ENCODE data around the gene EXD3. TPM values are rescaled to one million over a fixed set of nuclear protein-coding genes. Genes with fewer than 3 reads are reported as not detected.

Gene EXD3
- total and polyA plus RNA-seq, 2 of the 13 experiments (the other 11 are each of a cell fraction or from before 2014, with no cell fraction given) = 2.7 to 4.8 TPM

GRCh38 chr9:137409515-137409914 lies 13.4 kb downstream of the EXD3 start (continued):
- no peak for TF ChIP-seq CHD4 (IDR thresholded peaks at IDR 0.05; ENCODE audit: borderline replicate concordance, low read length)

DNA sequence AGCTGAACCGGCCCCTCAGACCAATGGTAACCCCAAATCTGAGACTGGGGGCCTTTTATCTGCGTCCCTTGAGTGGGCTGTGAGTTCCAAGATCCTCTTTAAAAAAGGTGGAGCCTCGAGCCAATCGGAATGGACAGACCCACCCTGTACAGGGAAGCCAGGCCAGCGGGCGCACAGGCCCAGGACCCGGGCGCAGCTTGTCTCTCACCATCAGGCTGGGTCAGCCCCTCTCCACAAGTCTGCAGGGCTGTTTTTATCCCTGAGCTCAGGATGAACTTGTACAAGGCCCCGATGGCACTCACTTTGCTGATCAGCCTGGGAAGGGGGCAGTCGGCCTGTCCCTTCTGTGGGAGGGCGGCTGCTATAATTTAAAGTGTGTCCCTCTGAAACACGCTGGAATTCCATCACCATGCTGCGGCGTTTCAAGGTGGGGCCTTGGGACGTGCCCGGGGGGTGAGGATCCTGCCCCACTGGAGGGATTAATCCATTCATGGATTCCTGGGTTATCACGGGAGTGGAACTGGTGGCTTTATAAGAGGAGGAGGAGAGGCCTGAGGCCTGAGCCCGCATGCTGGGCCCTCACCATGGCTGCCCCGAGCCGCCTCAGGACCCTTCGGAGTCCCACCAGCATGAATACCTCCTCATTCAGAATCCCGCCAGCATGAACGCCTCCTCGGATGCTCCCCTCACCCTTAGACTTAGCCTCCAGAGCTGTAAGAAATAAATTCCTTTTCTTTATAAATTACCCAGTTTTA lies 14.1 kb downstream of the EXD3 start:
- CTCF ChIA-PET (ENCODE audit: low intra/inter-chr PET ratio, low total read pairs) = no interaction called here
- Histone ChIP-seq H3K9me3 (ENCODE audit: low read length) (no peaks in the 10 kb centered on the region), H3K27ac (ENCODE audit: extremely low read length, insufficient read depth, low read length) (no peak overlapping the region), H3K4me3 (replicated peaks in 1 of 3; ENCODE audit: insufficient read depth in 1 of 3, low read depth in 2 of 3, low read length in 3 of 3) (no peak overlapping the region), H3K79me2 (ENCODE audit: insufficient read depth, low read length) (no peaks in the 10 kb centered on the region), H3K36me3 (replicated peaks in 1 of 2; ENCODE audit: control insufficient read depth in 1 of 2, insufficient read depth in 2 of 2, low read length in 2 of 2) (no peaks in the 10 kb centered on the region), H4K20me1 (ENCODE audit: insufficient read depth, low read length) (no peaks in the 10 kb centered on the region), H3K4me2 (ENCODE audit: low read depth, low read length) (no peak overlapping the region), H2AFZ (ENCODE audit: low read length) (no peak overlapping the region), H3K9ac (ENCODE audit: insufficient read depth, low read depth, low read length) (no peak overlapping the region), H3K27me3 (ENCODE audit: control insufficient read depth in 1 of 2, insufficient read depth in 2 of 2, low read length in 2 of 2) (no peaks in the 10 kb centered on the region), H3K4me1 (ENCODE audit: insufficient read depth, low read length) (peaks cover 19% of the 10 kb centered on the region)
- no TSS peak for BruUV-seq (replicated peaks)
- in situ Hi-C loops (cut with HindIII; ENCODE audit: extremely low pct_ligation_motif_present, low pct_unique_long_range_greater_than_20kb) = loop anchor here (5.0 kb wide), 1 partner anchor 117 kb away; no protein-coding TSS in a partner anchor
- DNase-seq (ENCODE audit: low spot score) (no peak), ATAC-seq (no peak), FAIRE-seq (no peak)
- POLR2A ChIA-PET = no interaction called here
- TF ChIP-seq ZNF563 (CRISPR knock-in tag; IDR thresholded peaks at IDR 0.05) (no peak), JUN (CRISPR knock-in tag; IDR thresholded peaks at IDR 0.05) (no peak), PLRG1 (conservative IDR thresholded peaks at IDR 0.05) (no peak), BCL3 (CRISPR knock-in tag; IDR thresholded peaks at IDR 0.05) (no peak), FIP1L1 (IDR thresholded peaks at IDR 0.05; ENCODE audit: borderline replicate concordance, insufficient read depth, low read depth, low read length) (no peak), HOXA3 (CRISPR knock-in tag; IDR thresholded peaks at IDR 0.05) (no peak), STAT6 (CRISPR knock-in tag; IDR thresholded peaks at IDR 0.05; ENCODE audit: borderline replicate concordance) (no peak), PPARG (CRISPR knock-in tag; conservative IDR thresholded peaks at IDR 0.05) (no peak), ZBTB39 (CRISPR knock-in tag; IDR thresholded peaks at IDR 0.05) (no peak), SOX5 (CRISPR knock-in tag; IDR thresholded peaks at IDR 0.05; ENCODE audit: borderline replicate concordance) (no peak)
- TF ChIP-seq, protein P1, sequence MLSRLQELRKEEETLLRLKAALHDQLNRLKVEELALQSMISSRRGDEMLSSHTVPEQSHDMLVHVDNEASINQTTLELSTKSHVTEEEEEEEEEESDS (CRISPR knock-in tag; IDR thresholded peaks at IDR 0.05; ENCODE audit: borderline replicate concordance) = no peak
- 87% methylated on average over 10 of the region's 24 CpGs for WGBS (ENCODE audit: low lambda C conversion rate)
- intact Hi-C loops (cut with micrococcal nuclease; ENCODE audit: unreplicated experiment) = loop anchor here (10.0 kb wide), 1 partner anchor 104 kb away; the partner anchor contains the start of gene NRARP
